ENCODE data around the gene KCNJ12.

DNA sequence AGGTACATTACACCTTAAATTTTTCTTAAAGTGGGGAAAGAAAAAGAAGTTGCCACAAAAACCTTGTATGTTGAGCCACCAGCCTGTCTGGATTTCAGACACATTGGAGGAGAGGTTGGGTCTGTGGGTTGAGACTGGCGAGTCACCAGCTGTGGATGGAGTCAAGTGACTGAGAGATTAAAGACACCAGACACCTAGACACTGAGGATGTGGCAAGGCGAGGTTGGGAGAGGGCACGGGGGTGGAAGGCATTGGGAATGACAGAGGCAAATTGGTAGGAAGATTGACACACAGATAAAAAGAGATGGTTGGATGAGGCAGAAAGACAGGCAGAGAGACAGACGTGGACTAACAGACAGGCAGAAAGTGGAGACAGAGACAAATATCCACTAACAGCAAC is 49.6 kb downstream of the KCNJ12 start:
- TF ChIP-seq SIN3A (IDR thresholded peaks at IDR 0.05; ENCODE audit: borderline replicate concordance, insufficient read depth, low read length) (no peak), TAF1 (IDR thresholded peaks at IDR 0.05; ENCODE audit: borderline replicate concordance, insufficient read depth, low read length) (no peak), POLR2AphosphoS5 (IDR thresholded peaks at IDR 0.05; ENCODE audit: low read depth, low read length) (no peak)
- TF ChIP-seq, protein P1, sequence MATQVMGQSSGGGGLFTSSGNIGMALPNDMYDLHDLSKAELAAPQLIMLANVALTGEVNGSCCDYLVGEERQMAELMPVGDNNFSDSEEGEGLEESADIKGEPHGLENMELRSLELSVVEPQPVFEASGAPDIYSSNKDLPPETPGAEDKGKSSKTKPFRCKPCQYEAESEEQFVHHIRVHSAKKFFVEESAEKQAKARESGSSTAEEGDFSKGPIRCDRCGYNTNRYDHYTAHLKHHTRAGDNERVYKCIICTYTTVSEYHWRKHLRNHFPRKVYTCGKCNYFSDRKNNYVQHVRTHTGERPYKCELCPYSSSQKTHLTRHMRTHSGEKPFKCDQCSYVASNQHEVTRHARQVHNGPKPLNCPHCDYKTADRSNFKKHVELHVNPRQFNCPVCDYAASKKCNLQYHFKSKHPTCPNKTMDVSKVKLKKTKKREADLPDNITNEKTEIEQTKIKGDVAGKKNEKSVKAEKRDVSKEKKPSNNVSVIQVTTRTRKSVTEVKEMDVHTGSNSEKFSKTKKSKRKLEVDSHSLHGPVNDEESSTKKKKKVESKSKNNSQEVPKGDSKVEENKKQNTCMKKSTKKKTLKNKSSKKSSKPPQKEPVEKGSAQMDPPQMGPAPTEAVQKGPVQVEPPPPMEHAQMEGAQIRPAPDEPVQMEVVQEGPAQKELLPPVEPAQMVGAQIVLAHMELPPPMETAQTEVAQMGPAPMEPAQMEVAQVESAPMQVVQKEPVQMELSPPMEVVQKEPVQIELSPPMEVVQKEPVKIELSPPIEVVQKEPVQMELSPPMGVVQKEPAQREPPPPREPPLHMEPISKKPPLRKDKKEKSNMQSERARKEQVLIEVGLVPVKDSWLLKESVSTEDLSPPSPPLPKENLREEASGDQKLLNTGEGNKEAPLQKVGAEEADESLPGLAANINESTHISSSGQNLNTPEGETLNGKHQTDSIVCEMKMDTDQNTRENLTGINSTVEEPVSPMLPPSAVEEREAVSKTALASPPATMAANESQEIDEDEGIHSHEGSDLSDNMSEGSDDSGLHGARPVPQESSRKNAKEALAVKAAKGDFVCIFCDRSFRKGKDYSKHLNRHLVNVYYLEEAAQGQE (IDR thresholded peaks at IDR 0.05; ENCODE audit: insufficient read depth in 1 of 2, low read depth in 2 of 2, low read length in 2 of 2), result no peak

Data from PFSK-1 (cell line).